ENCODE results near the gene S1PR5.
A peak's percentile ranks its signal among the peaks of the same experiment; 100 is the strongest.

S1PR5 gene

GRCh38 chr19:10508036-10508435 lies 9.2 kb downstream of the S1PR5 start:
- no peak overlapping the region for H3K4me3 ChIP-seq (ENCODE audit: low read depth, low read length)
- TF ChIP-seq CTCF (IDR thresholded peaks at IDR 0.05; ENCODE audit: low read depth, low read length, missing control alignments), result no peak
- no peak for DNase-seq (ENCODE audit: low read depth)
- in situ Hi-C loops (cut with HindIII; ENCODE audit: low sequenced_read_pairs), result no loop called here

GRCh38 chr19:10505583-10506229 lies 11.5 kb downstream of the S1PR5 start:
- DNase-seq (ENCODE audit: low read depth), result peak; percentile 8
- H3K4me3 ChIP-seq (ENCODE audit: low read depth, low read length), result no peak overlapping the region
- in situ Hi-C loops (cut with HindIII; ENCODE audit: low sequenced_read_pairs), result no loop called here
- TF ChIP-seq CTCF (IDR thresholded peaks at IDR 0.05; ENCODE audit: low read depth, low read length, missing control alignments), result peak; percentile 75

GRCh38 chr19:10503002-10503789 lies 14.1 kb downstream of the S1PR5 start, which contains the start of gene KEAP1:
Gene KEAP1, minus strand, starts transcription at chr19:10503356. Its CDS starts 3,323 bp downstream, at chr19:10500033.
- no peak for DNase-seq (ENCODE audit: low read depth)
- peak within 1 kb of the TSS; percentile 92 for H3K4me3 ChIP-seq (ENCODE audit: low read depth, low read length)
- in situ Hi-C loops (cut with HindIII; ENCODE audit: low sequenced_read_pairs), result no loop called here
- TF ChIP-seq CTCF (IDR thresholded peaks at IDR 0.05; ENCODE audit: low read depth, low read length, missing control alignments), result no peak

- no peak for TF ChIP-seq CTCF (IDR thresholded peaks at IDR 0.05; ENCODE audit: low read depth, low read length, missing control alignments)
- peak; percentile 36 for DNase-seq (ENCODE audit: low read depth)
- peak overlapping the region; percentile 92 for H3K4me3 ChIP-seq (ENCODE audit: low read depth, low read length)
- in situ Hi-C loops (cut with HindIII; ENCODE audit: low sequenced_read_pairs), result no loop called here
Observed at GRCh38 chr19:10502524-10503001, 14.7 kb downstream of the S1PR5 start.

GRCh38 chr19:10501971-10502523 lies 15.2 kb downstream of the S1PR5 start:
- no peak for DNase-seq (ENCODE audit: low read depth)

More at GRCh38 chr19:10501971-10502523, 15.2 kb downstream of the S1PR5 start:
- H3K4me3 ChIP-seq (ENCODE audit: low read depth, low read length), result peak overlapping the region; percentile 92
- TF ChIP-seq CTCF (IDR thresholded peaks at IDR 0.05; ENCODE audit: low read depth, low read length, missing control alignments), result no peak
- in situ Hi-C loops (cut with HindIII; ENCODE audit: low sequenced_read_pairs), result no loop called here

Measured in astrocyte of the cerebellum (primary cell).